ENCODE data around the gene DRAM2. TPM values are rescaled to one million over a fixed set of nuclear protein-coding genes. Genes with fewer than 3 reads are reported as not detected.

DRAM2 gene
- total RNA-seq, 1 experiment from 2014 or later: 17.0 TPM

Other genes starting within 250 kb of the DRAM2 start
- 18.5 and 18.7 TPM in 2 replicates for gene LRIF1, start 176.2 kb downstream of the DRAM2 start, total RNA-seq (2021)
- gene CEPT1, start 130 bp upstream of the DRAM2 start, total RNA-seq (2021): 28.7 and 30.9 TPM in 2 replicates
- not detected in 2 replicates for gene DENND2D, start 60.6 kb upstream of the DRAM2 start, total RNA-seq (2021)
- gene CHI3L2, start 87.6 kb upstream of the DRAM2 start, total RNA-seq (2021): not detected in 2 replicates
- not detected in 2 replicates for gene CHIA, start 150.8 kb upstream of the DRAM2 start, total RNA-seq (2021)

All from A673 (cell line).